Panc1 (cell line): ENCODE measurements around the gene LDHA. TPM values are rescaled to one million over a fixed set of nuclear protein-coding genes. Genes with fewer than 3 reads are reported as not detected.

Experiments used
- ATAC-seq: fragments of 200-7000 bp; cut with Tn5 transposase; 2 replicates; pipeline ENCODE4 v1.9.1; 2020; ENCODE audit warnings: mild to moderate bottlenecking, moderate library complexity
- BruUV-seq: library from RNA; stranded (reverse); fragments of 400-500 nt; replicated peaks from 2 replicates; lab custom pipeline; 2021; lab: Mats Ljungman, UMichigan
- CTCF ChIA-PET: fragments of 300-600 bp; sonication (Branson Sonifier 250); formaldehyde crosslinking; loops from one replicate; lab custom pipeline; 2022; ENCODE audit warnings: antibody characterized with exemption; lab: Charles Lee
- POLR2A ChIA-PET: fragments of 300-600 bp; sonication (Branson Sonifier 250); formaldehyde crosslinking; loops from one replicate; lab custom pipeline; 2022; ENCODE audit warnings: antibody characterized with exemption; lab: Charles Lee
- DNase-seq: peaks from one replicate; pipeline ENCODE4 v3.0.0-alpha.2; 2010; ENCODE audit warnings: low read depth, low spot score
- H3K27ac ChIP-seq: 2 replicates; pipeline ENCODE4 v1.5.1; 2011; ENCODE audit warnings: mild to moderate bottlenecking, low read length, inconsistent platforms
- H3K27me3 ChIP-seq: fragments of 200-500 bp; sonication (Bioruptor generic); 2 replicates; pipeline ENCODE4 v1.6.0; 2014; ENCODE audit warnings: low read length, inconsistent platforms; ENCODE audit not compliant: control insufficient read depth, insufficient read depth
- H3K36me3 ChIP-seq: fragments of 200-500 bp; sonication (Bioruptor generic); 2 replicates; pipeline ENCODE4 v1.5.1; 2014; ENCODE audit warnings: inconsistent platforms, mild to moderate bottlenecking, low read length, moderate library complexity; ENCODE audit not compliant: control insufficient read depth, insufficient read depth
- H3K4me1 ChIP-seq: 2 replicates; pipeline ENCODE4 v1.5.1; 2011; ENCODE audit warnings: inconsistent platforms, mild to moderate bottlenecking, low read length, moderate library complexity; ENCODE audit not compliant: control insufficient read depth, insufficient read depth
- H3K4me3 ChIP-seq, 2 experiments: 2 replicates each; pipeline ENCODE4 v1.5.1; 2011 to 2012; ENCODE audit warnings: low read depth in 2 of 2, low read length in 2 of 2, mild to moderate bottlenecking in 2 of 2, inconsistent platforms in 1 of 2, moderate library complexity in 1 of 2
- H3K9me3 ChIP-seq: fragments of 200-500 bp; sonication (Bioruptor generic); 2 replicates; pipeline ENCODE4 v1.5.1; 2014; ENCODE audit warnings: low read depth, mild to moderate bottlenecking, inconsistent platforms, low read length, moderate library complexity; ENCODE audit not compliant: control insufficient read depth, insufficient read depth
- POLR2AphosphoS5 ChIP-seq: IDR thresholded peaks from 2 replicates; pipeline ENCODE4 v1.6.1; 2012; ENCODE audit warnings: mild to moderate bottlenecking, low read depth, low read length, moderate library complexity
- REST ChIP-seq, 2 experiments: IDR thresholded peaks; 2 replicates each; pipeline ENCODE4 v1.6.1; 2011 to 2012; ENCODE audit warnings: low read depth in 2 of 2, control low read depth in 1 of 2, low read length in 1 of 2, mild to moderate bottlenecking in 1 of 2, moderate library complexity in 1 of 2; ENCODE audit not compliant: insufficient read depth in 1 of 2
- SIN3A ChIP-seq: IDR thresholded peaks from 2 replicates; pipeline ENCODE4 v1.6.1; 2012; ENCODE audit warnings: low read depth, mild to moderate bottlenecking, low read length, moderate library complexity, borderline replicate concordance; ENCODE audit not compliant: insufficient read depth
- TCF7L2 ChIP-seq: IDR thresholded peaks from 2 replicates; pipeline ENCODE4 v1.6.1; 2011; ENCODE audit warnings: mild to moderate bottlenecking, low read depth, low read length, inconsistent platforms
- in situ Hi-C: cut with HindIII; loops from 2 replicates; pipeline ENCODE4 v1.10.0; 2016; ENCODE audit warnings: low sequenced_read_pairs, low pct_unique_long_range_greater_than_20kb
- intact Hi-C: fragments of 100-400 bp; cut with micrococcal nuclease; formaldehyde crosslinking; loops from one replicate; pipeline ENCODE4 v1.10.0; 2022; ENCODE audit not compliant: unreplicated experiment
- total RNA-seq: library from RNA; stranded (reverse); gene quantifications from one replicate; pipeline ENCODE4 v1.2.1, GENCODE V29; 2021; ENCODE audit not compliant: unreplicated experiment
- TF ChIP-seq, protein P1 (sequence below): fragments of 450-650 bp; IDR thresholded peaks from 2 replicates; pipeline ENCODE4 v1.5.1; 2017; ENCODE audit warnings: mild to moderate bottlenecking

Gene LDHA
- total RNA-seq, 1 experiment from 2014 or later, result 894 TPM

DNA sequence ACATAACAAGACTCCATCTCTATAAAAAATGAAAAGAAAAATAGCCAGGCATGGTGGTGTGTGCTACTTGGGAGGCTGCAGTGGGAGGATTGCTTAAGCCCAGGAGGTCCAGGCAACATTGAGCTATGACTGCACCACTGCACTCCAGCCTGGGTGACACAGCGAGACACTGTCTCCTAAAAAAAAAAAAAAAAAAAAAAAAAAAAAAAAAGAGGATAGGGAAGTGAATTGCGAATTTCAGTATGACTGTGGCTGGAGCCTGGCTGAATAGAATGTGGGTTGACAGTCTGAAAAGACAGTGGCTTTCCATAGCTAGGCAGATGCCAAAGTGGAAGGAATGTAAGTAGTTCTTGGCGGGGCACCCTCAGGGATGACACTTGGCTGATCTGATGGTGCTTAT, 54.9 kb downstream of the LDHA start:
- in situ Hi-C loops, result no loop called here
- no peak overlapping the region for H3K27ac ChIP-seq
- H3K36me3 ChIP-seq, result no peaks in the 10 kb centered on the region
- H3K27me3 ChIP-seq, result no peaks in the 10 kb centered on the region
- no peaks in the 10 kb centered on the region for H3K4me1 ChIP-seq
- no peak for DNase-seq
- ATAC-seq, result no peak
- no peak overlapping the region for H3K4me3 ChIP-seq
- no peak for TF ChIP-seq POLR2AphosphoS5
- TF ChIP-seq TCF7L2, result no peak
- TF ChIP-seq REST (IDR thresholded peaks at IDR 0.05; ENCODE audit: insufficient read depth in 1 of 2, low read depth in 2 of 2, low read length in 1 of 2), result no peak
- TF ChIP-seq, protein P1, sequence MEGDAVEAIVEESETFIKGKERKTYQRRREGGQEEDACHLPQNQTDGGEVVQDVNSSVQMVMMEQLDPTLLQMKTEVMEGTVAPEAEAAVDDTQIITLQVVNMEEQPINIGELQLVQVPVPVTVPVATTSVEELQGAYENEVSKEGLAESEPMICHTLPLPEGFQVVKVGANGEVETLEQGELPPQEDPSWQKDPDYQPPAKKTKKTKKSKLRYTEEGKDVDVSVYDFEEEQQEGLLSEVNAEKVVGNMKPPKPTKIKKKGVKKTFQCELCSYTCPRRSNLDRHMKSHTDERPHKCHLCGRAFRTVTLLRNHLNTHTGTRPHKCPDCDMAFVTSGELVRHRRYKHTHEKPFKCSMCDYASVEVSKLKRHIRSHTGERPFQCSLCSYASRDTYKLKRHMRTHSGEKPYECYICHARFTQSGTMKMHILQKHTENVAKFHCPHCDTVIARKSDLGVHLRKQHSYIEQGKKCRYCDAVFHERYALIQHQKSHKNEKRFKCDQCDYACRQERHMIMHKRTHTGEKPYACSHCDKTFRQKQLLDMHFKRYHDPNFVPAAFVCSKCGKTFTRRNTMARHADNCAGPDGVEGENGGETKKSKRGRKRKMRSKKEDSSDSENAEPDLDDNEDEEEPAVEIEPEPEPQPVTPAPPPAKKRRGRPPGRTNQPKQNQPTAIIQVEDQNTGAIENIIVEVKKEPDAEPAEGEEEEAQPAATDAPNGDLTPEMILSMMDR, result no peak
- TF ChIP-seq SIN3A, result no peak
- CTCF ChIA-PET, result no interaction called here
- POLR2A ChIA-PET, result no interaction called here
- H3K9me3 ChIP-seq, result no peaks in the 10 kb centered on the region
- intact Hi-C loops, result no loop called here
- no TSS peak for BruUV-seq

- Histone ChIP-seq H3K4me1 (peaks cover 5% of the 10 kb centered on the region; the same call in 1 of the 2 replicates), H3K36me3 (no peaks in the 10 kb centered on the region), H3K4me3 (no peak overlapping the region), H3K27me3 (no peaks in the 10 kb centered on the region), H3K9me3 (no peaks in the 10 kb centered on the region), H3K27ac (no peak overlapping the region)
- POLR2A ChIA-PET, result no interaction called here
- DNase-seq (no peak), ATAC-seq (no peak)
- TF ChIP-seq TCF7L2 (no peak), POLR2AphosphoS5 (no peak), REST (IDR thresholded peaks at IDR 0.05; ENCODE audit: insufficient read depth in 1 of 2, low read depth in 2 of 2, low read length in 1 of 2) (no peak), SIN3A (no peak)
- TF ChIP-seq, protein P1, result no peak
- BruUV-seq, result no TSS peak
- intact Hi-C loops, result no loop called here
- CTCF ChIA-PET, result no interaction called here
- in situ Hi-C loops, result no loop called here
Observed at GRCh38 chr11:18452927-18453326, 58.6 kb downstream of the LDHA start.
